ENCODE measurements around the gene NRBP1.

GRCh38 chr2:27393225-27393624 lies 35.2 kb upstream of the NRBP1 start:
- TF ChIP-seq CTCF (IDR thresholded peaks at IDR 0.05) (no peak), POLR2A (IDR thresholded peaks at IDR 0.05) (no peak)
